GM12864 (cell line): ENCODE data around the gene MKS1.

Source experiments
- DNase-seq: peaks from one replicate; pipeline ENCODE4 v3.0.0-alpha.2; 2011; ENCODE audit warnings: low read depth
- H3K4me3 ChIP-seq: 2 replicates; pipeline ENCODE4 v1.5.1; 2011; ENCODE audit warnings: mild to moderate bottlenecking, low read depth, low read length, control low read depth
- CTCF ChIP-seq: IDR thresholded peaks from 2 replicates; pipeline ENCODE4 v1.5.1; 2011; ENCODE audit warnings: low read depth, mild to moderate bottlenecking, moderate library complexity, low read length, control low read depth, inconsistent platforms; ENCODE audit errors: missing control alignments

The MKS1 gene

GRCh38 chr17:58242171-58242784, 23.2 kb upstream of the MKS1 start:
- no peak overlapping the region for H3K4me3 ChIP-seq
- TF ChIP-seq CTCF: no peak
- no peak for DNase-seq

GRCh38 chr17:58239987-58240386, 20.9 kb upstream of the MKS1 start:
- H3K4me3 ChIP-seq: no peak overlapping the region
- no peak for DNase-seq
- TF ChIP-seq CTCF: no peak

GRCh38 chr17:58238147-58238634, 19.1 kb upstream of the MKS1 start, which contains the start of gene LPO:
TSS of gene LPO (plus strand) at chr17:58238584. CDS start at chr17:58242980, 4,396 bp downstream.
- H3K4me3 ChIP-seq: no peak within 1 kb of the TSS
- TF ChIP-seq CTCF: no peak
- DNase-seq: no peak

- no peak for TF ChIP-seq CTCF
- DNase-seq: no peak
- no peak overlapping the region for H3K4me3 ChIP-seq
Observed at GRCh38 chr17:58236394-58236793, 17.3 kb upstream of the MKS1 start.

- DNase-seq: no peak
- TF ChIP-seq CTCF: no peak
- H3K4me3 ChIP-seq: no peak overlapping the region
Observed at GRCh38 chr17:58235821-58236220, 16.8 kb upstream of the MKS1 start.

- TF ChIP-seq CTCF: no peak
- no peak for DNase-seq
- no peak overlapping the region for H3K4me3 ChIP-seq
Observed at GRCh38 chr17:58234512-58234911, 15.5 kb upstream of the MKS1 start.

GRCh38 chr17:58233543-58233942, 14.5 kb upstream of the MKS1 start:
- peak; percentile 35 for DNase-seq
- TF ChIP-seq CTCF: no peak
- H3K4me3 ChIP-seq: no peak overlapping the region
